Kidney (tissue), 14 donors: ENCODE results near the gene PAK6. TPM values are rescaled to one million over a fixed set of nuclear protein-coding genes. Genes with fewer than 3 reads are reported as not detected.

Experiments
- DNase-seq, 5 donors: peaks; one replicate each; pipeline ENCODE4 v3.0.0-alpha.2; 2013 to 2020
- FAIRE-seq: peaks from 2 replicates; lab custom pipeline; 2012; peaks lifted over from hg19 to GRCh38; lab: Jason Lieb, UNC
- H3K27ac ChIP-seq, 2 donors: one replicate each; pipeline ENCODE4 v1.7.0; 2013; ENCODE audit warnings: low read depth in 2 of 2, low read length in 2 of 2, inconsistent platforms in 1 of 2
- H3K27me3 ChIP-seq: one replicate; pipeline ENCODE4 v1.7.1; 2013; ENCODE audit warnings: low read length, inconsistent platforms; ENCODE audit not compliant: control insufficient read depth, insufficient read depth
- H3K36me3 ChIP-seq, 3 donors: one replicate each; pipeline versions ENCODE4 v1.7.0 to v1.7.1; 2013; ENCODE audit warnings: low read length in 3 of 3, control low read depth in 1 of 3, inconsistent platforms in 1 of 3; ENCODE audit not compliant: insufficient read depth in 3 of 3, control insufficient read depth in 2 of 3
- H3K4me1 ChIP-seq, 3 donors: one replicate each; pipeline versions ENCODE4 v1.7.0 to v1.7.1; 2013; ENCODE audit warnings: low read length in 3 of 3, inconsistent platforms in 1 of 3, low read depth in 1 of 3; ENCODE audit not compliant: control insufficient read depth in 2 of 3, insufficient read depth in 2 of 3
- H3K4me3 ChIP-seq, 3 donors: one replicate each; pipeline versions ENCODE4 v1.7.0 to v1.8.1; 2013; ENCODE audit warnings: low read length in 3 of 3, control low read depth in 1 of 3, inconsistent platforms in 1 of 3
- H3K9ac ChIP-seq, 3 donors: one replicate each; pipeline versions ENCODE4 v1.7.0 to v1.7.1; 2013; ENCODE audit warnings: low read length in 3 of 3, control low read depth in 1 of 3, inconsistent platforms in 1 of 3
- H3K9me3 ChIP-seq, 3 donors: one replicate each; pipeline versions ENCODE4 v1.7.0 to v1.7.1; 2013; ENCODE audit warnings: low read length in 3 of 3, control low read depth in 1 of 3, inconsistent platforms in 1 of 3; ENCODE audit not compliant: control insufficient read depth in 2 of 3, insufficient read depth in 1 of 3
- CTCF ChIP-seq: IDR thresholded peaks from 3 replicates; pipeline ENCODE4 v1.5.1; 2012; ENCODE audit warnings: mild to moderate bottlenecking, moderate library complexity, borderline replicate concordance; ENCODE audit not compliant: insufficient read depth; ENCODE audit errors: extremely low read depth
- intact Hi-C: fragments of 100-400 bp; cut with DNase I; formaldehyde crosslinking; loops from one replicate; pipeline ENCODE4 v1.11.1; 2022
- polyA plus RNA-seq: library from polyadenylated mRNA; stranded (reverse); fragments of 350-450 nt; fragmentation: Illumina TruSeq; extraction: RNeasy Lipid Tissue Mini Kit (QIAGEN cat#74804); gene quantifications from one replicate; pipeline ENCODE4 v1.2.3, GENCODE V29; 2014; ENCODE audit warnings: low read depth, low replicate concordance; ENCODE audit not compliant: insufficient read depth
- total RNA-seq: library from RNA; stranded (reverse); fragmentation: NEBNext Ultra II Directional; extraction: Animal tissue kit (Norgen Biotek cat#: 25700); gene quantifications from one replicate; pipeline ENCODE4 v1.2.1, GENCODE V29; 2021
- donor health status: control.
- donor health status: control.
- donor health status: control.
- donor health status: control.
- donor health status: control.
- donor health status: DM: yes; HTN: yes; CAD: no.
- donor health status: Normal renal cell carcinoma (clear cell type).

The PAK6 gene
- total and polyA plus RNA-seq, 2 donors from 2014 or later: 8.1 to 11.9 TPM

- Histone ChIP-seq H3K4me1 (peaks cover 0 to 10% (median 10%) of the 10 kb centered on the region in 3 donors), H3K27ac (no peak overlapping the region), H3K36me3 (no peaks in the 10 kb centered on the region), H3K9ac (no peak overlapping the region), H3K27me3 (peaks cover 9% of the 10 kb centered on the region), H3K4me3 (no peak overlapping the region), H3K9me3 (no peaks in the 10 kb centered on the region)
- intact Hi-C loops: no loop called here
- FAIRE-seq (no peak), DNase-seq (no peak)
- no peak for TF ChIP-seq CTCF
These were observed 49.1 kb downstream of the PAK6 start for GRCh38 chr15:40287968-40288367.

GRCh38 chr15:40289140-40289775 is 50.4 kb downstream of the PAK6 start:
- Histone ChIP-seq H3K9ac (no peak overlapping the region), H3K27me3 (peaks cover under 1% of the 10 kb centered on the region), H3K9me3 (no peaks in the 10 kb centered on the region), H3K27ac (no peak overlapping the region), H3K4me3 (no peak overlapping the region), H3K36me3 (no peaks in the 10 kb centered on the region), H3K4me1 (peaks cover 0 to 10% (median 10%) of the 10 kb centered on the region in 3 donors)
- intact Hi-C loops: no loop called here
- no peak for TF ChIP-seq CTCF
- DNase-seq: no peak
- FAIRE-seq: no peak

- H3K36me3 ChIP-seq: no peaks in the 10 kb centered on the region
- H3K9ac ChIP-seq: no peak overlapping the region
- intact Hi-C loops: no loop called here
- FAIRE-seq (no peak), DNase-seq (no peak)
- TF ChIP-seq CTCF: no peak
- H3K4me1 ChIP-seq: peaks cover 0 to 10% (median 10%) of the 10 kb centered on the region in 3 donors
- no peak overlapping the region for H3K4me3 ChIP-seq
- H3K27me3 ChIP-seq: no peaks in the 10 kb centered on the region
- no peaks in the 10 kb centered on the region for H3K9me3 ChIP-seq
- H3K27ac ChIP-seq: no peak overlapping the region
These were observed 51.7 kb downstream of the PAK6 start for GRCh38 chr15:40290545-40290917.
